KMS-11 (cell line): Measurements from ENCODE around the gene COG2.
"Not testable (repeated sequence)": the region's sequence is repeated elsewhere in the genome, so short reads cannot be mapped to it uniquely, and the experiment has no call there.

Source experiments
- H2AFZ ChIP-seq: fragments of 200-600 bp; sonication (generic); 2 replicates; pipeline ENCODE4 v1.6.1; 2016; ENCODE audit warnings: antibody characterized with exemption, mixed run types, low read depth
- H3K27ac ChIP-seq: fragments of 200-600 bp; sonication (generic); 2 replicates; pipeline ENCODE4 v1.6.1; 2016; ENCODE audit warnings: mild to moderate bottlenecking, mixed run types
- H3K27me3 ChIP-seq: fragments of 200-600 bp; sonication (generic); 2 replicates; pipeline ENCODE4 v1.6.1; 2017; ENCODE audit warnings: mild to moderate bottlenecking, low read depth, mixed run types, moderate library complexity; ENCODE audit not compliant: insufficient read depth
- H3K36me3 ChIP-seq: fragments of 200-600 bp; sonication (generic); 2 replicates; pipeline ENCODE4 v1.6.1; 2017; ENCODE audit warnings: mild to moderate bottlenecking, mixed run types; ENCODE audit not compliant: insufficient read depth
- H3K4me1 ChIP-seq: fragments of 200-600 bp; sonication (generic); 2 replicates; pipeline ENCODE4 v1.6.1; 2016; ENCODE audit warnings: mild to moderate bottlenecking, low read depth, mixed run types; ENCODE audit not compliant: poor library complexity, severe bottlenecking
- H3K4me2 ChIP-seq: fragments of 200-600 bp; sonication (generic); 2 replicates; pipeline ENCODE4 v1.7.0; 2016; ENCODE audit warnings: mild to moderate bottlenecking, mixed run types
- H3K4me3 ChIP-seq: fragments of 200-600 bp; sonication (generic); IDR thresholded peaks from 2 replicates; pipeline ENCODE4 v1.6.1; 2017; ENCODE audit warnings: low read depth, low read length, mixed read lengths; ENCODE audit not compliant: insufficient read depth
- H3K79me2 ChIP-seq: fragments of 200-600 bp; sonication (generic); 2 replicates; pipeline ENCODE4 v1.6.1; 2016; ENCODE audit warnings: low read depth, mixed run types; ENCODE audit not compliant: insufficient read depth
- H3K9ac ChIP-seq: fragments of 200-600 bp; sonication (generic); 2 replicates; pipeline ENCODE4 v1.6.1; 2016; ENCODE audit warnings: mild to moderate bottlenecking, mixed run types
- H4K20me1 ChIP-seq: fragments of 200-600 bp; sonication (generic); 2 replicates; pipeline ENCODE4 v1.6.1; 2016; ENCODE audit warnings: mild to moderate bottlenecking, mixed run types; ENCODE audit not compliant: insufficient read depth
- CTCF ChIP-seq: fragments of 200-600 bp; sonication (generic); conservative IDR thresholded peaks from 2 replicates; pipeline ENCODE4 v1.6.1; 2017; ENCODE audit warnings: low read depth, mild to moderate bottlenecking, antibody characterized with exemption, low read length, moderate library complexity, mixed read lengths

COG2 gene

DNA sequence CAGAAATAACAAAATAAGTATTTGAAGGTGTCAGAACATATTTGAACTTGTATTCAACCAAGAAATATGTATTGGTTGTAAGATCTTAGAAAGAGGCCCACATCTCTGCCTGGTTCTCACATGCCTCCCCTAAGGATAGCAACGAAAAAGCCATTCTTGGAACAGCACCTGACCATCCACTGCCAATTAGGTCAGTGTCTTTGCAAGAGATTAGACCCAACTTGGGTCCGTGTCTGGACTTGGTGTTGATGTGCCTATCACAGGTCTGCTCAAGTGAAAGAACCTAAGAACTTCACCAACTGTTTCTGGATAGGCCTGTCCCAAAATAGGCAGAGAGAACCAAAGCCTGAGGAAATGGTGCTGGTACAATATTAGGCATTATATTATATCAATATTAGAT lies 46.0 kb upstream of the COG2 start:
- H3K27me3 ChIP-seq = no peaks in the 10 kb centered on the region
- no peaks in the 10 kb centered on the region for H3K36me3 ChIP-seq
- H3K4me1 ChIP-seq = no peaks in the 10 kb centered on the region

GRCh38 chr1:230598745-230599144 lies 43.5 kb upstream of the COG2 start:
- no peaks in the 10 kb centered on the region for H3K36me3 ChIP-seq
- no peak overlapping the region for H3K4me3 ChIP-seq
- no peak overlapping the region for H3K9ac ChIP-seq
- no peak overlapping the region for H2AFZ ChIP-seq
- no peak for TF ChIP-seq CTCF
- no peaks in the 10 kb centered on the region for H4K20me1 ChIP-seq
- H3K79me2 ChIP-seq = no peaks in the 10 kb centered on the region
- no peaks in the 10 kb centered on the region for H3K4me1 ChIP-seq
- H3K4me2 ChIP-seq = no peak overlapping the region
- H3K27ac ChIP-seq = no peak overlapping the region
- H3K27me3 ChIP-seq = no peaks in the 10 kb centered on the region

More for the DNA sequence above, 46.0 kb upstream of the COG2 start:
- Histone ChIP-seq H3K9ac (no peak overlapping the region), H3K4me3 (no peak overlapping the region), H4K20me1 (no peaks in the 10 kb centered on the region), H3K27ac (no peak overlapping the region), H3K4me2 (no peak overlapping the region), H2AFZ (no peak overlapping the region), H3K79me2 (no peaks in the 10 kb centered on the region)
- TF ChIP-seq CTCF = no peak

GRCh38 chr1:230599926-230600656 lies 42.2 kb upstream of the COG2 start:
- TF ChIP-seq CTCF = no peak
- no peaks in the 10 kb centered on the region for H3K4me1 ChIP-seq
- H3K36me3 ChIP-seq = no peaks in the 10 kb centered on the region
- no peak overlapping the region for H3K4me3 ChIP-seq
- no peaks in the 10 kb centered on the region for H4K20me1 ChIP-seq
- H3K27me3 ChIP-seq = no peaks in the 10 kb centered on the region
- H3K79me2 ChIP-seq = no peaks in the 10 kb centered on the region
- H3K27ac ChIP-seq = no peak overlapping the region
- H3K4me2 ChIP-seq = no peak overlapping the region
- H3K9ac ChIP-seq = no peak overlapping the region
- no peak overlapping the region for H2AFZ ChIP-seq

DNA sequence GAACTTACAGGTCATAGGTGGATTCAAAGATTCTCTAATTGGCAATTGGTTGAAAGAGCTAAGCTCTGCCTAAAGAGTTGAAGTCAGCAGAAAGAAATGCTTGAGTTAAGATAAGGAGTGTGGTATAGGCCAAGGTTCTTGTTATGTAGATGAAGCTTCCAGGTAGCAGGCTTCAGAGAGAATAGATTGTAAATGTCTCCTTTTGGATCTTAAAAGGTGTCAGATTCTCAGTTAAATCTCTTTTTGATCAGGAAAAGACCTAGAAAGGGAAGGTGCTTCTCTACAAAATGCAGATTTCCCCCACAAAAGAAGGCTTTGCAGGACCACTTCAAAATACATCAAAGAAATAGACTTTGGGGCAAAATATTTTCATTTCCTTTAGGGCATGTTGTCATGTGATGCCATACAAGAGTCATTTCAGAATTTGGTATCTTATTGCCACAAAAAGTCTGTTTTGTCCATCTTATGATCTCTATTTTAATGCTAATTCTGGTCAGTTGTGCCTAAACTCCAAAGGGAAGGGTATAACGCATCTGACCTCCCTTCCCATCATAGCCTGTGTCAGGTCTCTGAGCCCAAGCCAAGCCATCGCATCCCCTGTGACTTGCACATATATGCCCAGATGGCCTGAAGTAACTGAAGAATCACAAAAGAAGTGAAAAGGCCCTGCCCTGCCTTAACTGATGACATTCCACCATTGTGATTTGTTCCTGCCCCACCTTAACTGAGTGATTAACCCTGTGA lies 41.5 kb upstream of the COG2 start:
- H2AFZ ChIP-seq, H4K20me1 ChIP-seq, H3K79me2 ChIP-seq, H3K9ac ChIP-seq, H3K36me3 ChIP-seq, H3K27ac ChIP-seq, H3K4me3 ChIP-seq, H3K27me3 ChIP-seq, H3K4me2 ChIP-seq, H3K4me1 ChIP-seq: not testable (repeated sequence)

DNA sequence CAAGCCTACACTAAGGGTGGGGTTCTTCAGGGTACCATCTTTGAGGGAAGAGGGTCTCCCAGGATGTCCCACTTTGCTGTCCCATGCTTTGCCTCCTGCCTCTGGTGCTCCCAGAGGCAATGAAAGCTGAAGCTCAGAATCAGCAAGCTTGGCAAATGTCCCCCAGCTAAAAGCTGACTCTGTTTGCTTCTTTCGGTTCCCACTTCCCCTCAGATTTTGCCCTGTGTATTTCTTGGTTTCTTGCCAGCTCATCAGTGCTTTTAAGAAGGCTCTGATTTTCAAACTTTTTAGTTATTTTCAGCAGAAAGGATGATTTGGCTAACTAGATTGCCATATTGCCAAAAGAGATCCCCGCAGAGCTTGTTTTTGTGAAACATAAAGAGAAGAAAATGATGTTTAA lies 33.1 kb upstream of the COG2 start:
- Histone ChIP-seq H3K9ac (no peak overlapping the region), H3K27me3 (no peaks in the 10 kb centered on the region), H3K27ac (no peak overlapping the region), H3K79me2 (no peaks in the 10 kb centered on the region), H3K4me3 (no peak overlapping the region), H3K4me1 (no peaks in the 10 kb centered on the region), H3K4me2 (no peak overlapping the region), H2AFZ (no peak overlapping the region), H3K36me3 (no peaks in the 10 kb centered on the region), H4K20me1 (no peaks in the 10 kb centered on the region)
- TF ChIP-seq CTCF = no peak
